Measurements from ENCODE around the gene MED13L.
"Not testable (repeated sequence)": the region's sequence is repeated elsewhere in the genome, so short reads cannot be mapped to it uniquely, and the experiment has no call there.

MED13L gene

DNA sequence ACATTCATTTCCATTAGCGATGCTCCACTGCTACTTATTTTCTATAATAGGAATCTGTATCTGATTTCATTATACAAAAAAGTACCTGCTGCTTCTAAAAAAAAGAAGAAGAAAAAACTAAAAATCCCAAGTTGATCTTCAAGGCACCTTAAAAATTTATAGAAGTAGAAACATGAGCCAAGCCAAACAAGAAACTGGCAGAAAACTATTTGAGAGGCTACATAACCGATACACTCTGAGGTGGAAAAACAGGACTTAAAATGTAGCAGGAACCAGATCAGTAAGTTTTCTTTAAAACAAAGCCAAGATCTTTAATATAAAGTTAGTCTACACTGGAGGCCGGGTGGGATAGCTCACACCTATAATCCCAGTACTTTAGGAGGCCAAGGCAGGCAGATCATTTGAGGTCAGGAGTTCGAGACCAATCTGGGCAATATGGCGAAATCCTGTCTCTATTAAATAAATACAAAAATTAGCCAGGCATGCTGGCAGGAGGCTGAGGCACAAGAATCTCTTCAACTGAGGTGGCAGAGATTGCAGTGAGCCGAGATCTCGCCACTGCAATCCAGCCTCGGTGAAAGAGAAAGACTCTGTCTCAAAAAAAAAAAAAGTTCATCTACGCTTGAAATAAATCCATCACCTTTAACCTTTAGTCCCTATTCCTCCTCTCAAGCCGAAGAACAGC lies 278.6 kb downstream of the MED13L start:
- DNase-seq: no peak

DNA sequence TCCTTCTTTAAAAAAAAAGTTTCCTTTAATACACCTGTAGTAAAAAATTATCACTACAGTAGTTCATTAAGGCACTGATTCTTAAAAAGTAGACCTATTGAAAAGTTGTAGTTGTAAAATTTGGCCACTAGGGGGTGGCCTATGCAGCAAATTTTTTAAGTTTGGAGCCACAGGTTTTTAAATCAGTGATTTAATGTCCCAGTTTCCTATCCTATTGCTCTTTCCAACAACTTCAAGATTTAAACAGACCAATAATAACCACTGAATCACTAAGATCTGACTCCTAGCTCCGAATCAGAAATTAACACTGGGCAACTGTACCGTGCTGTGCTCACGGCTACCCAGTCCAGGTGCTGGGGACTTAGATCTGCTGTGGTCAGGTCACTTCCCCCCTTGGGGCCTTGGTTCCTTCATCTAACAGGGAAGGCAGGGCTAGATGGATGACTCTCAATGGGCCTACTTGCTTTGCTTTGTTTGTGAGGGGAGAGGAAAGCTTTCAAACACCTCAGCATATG lies 279.3 kb downstream of the MED13L start:
- peak in 1 of 2 experiments; percentile 35 for DNase-seq

DNA sequence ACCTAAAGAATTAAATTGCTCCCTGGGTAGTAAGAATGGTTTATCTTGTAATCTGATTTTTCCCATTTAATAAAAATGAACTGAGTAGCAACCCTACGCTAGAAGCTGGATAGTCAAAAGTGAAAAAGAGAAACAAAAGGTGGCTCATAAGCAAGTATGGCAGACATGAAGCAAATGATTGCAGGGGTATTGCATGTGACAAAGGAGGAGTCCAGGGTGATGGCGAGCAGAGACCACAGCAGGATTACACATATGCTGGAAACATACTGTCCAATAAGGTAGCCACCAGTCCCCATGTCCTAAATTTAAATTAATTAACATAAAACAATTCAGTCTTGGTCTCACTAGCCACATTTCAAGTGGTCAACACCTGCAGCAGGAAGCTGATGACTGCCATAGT lies 283.8 kb downstream of the MED13L start:
- DNase-seq: no peak

DNA sequence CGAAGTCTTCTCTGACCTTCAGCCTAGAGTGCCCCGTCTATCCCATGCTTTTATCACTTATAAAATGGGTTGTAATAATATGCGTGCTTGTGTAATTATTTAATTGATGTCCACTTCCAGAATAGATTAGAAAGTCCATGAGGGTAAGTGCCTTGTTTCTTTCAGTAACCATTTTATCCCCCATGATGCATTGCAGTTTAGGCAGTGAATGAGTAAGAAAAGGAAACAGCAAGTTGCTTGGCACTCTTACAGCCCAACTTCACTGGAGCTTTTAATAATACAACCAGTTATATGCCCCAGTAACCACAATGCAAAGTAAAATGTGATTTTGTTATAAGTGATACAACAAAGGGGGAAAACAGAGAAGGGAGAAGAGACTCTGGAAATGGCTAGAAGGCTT lies 287.3 kb downstream of the MED13L start:
- DNase-seq: no peak

DNA sequence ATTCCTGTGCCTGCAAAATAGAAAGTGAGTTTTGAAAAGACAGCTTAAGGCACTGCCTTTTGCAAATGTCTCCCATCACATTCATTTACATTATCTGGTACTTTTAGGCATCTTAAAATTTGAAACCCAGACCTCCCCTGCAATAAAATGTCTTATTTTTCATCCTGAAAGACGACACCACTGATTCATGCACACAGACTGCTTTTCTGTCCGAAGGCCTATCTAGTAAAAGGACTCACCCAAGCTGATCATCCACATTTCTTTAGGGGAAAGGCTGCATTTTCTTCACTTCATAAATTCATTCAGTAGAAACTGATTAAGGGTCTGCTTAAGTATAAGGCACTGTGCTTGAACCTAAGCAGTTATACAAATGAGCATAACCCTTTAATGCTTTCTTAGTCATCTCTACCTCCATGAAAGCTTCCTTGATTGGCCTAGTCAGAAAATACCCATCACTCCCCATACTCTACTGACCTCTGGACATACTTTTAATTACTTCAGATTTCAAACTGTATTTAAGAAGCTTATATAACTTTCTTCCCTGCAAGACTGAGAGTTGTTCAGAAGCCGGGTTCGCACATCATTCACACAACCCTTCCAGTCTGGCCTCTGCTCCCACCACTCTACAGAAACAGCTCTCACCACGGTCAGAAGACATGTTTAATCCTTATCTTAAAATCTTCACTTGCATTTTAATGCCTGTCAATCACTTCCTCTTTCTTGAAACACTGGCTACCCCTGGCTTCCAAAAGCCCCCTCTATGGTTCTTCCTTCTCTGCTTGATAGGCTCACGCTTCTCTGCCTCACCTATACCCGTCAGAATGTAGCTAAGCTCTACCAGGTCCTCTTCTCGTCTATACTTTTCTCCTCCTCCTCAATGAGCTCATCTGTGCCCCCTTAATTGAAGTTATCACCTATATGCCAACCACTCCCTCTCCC lies 288.6 kb downstream of the MED13L start:
- DNase-seq: no peak

DNA sequence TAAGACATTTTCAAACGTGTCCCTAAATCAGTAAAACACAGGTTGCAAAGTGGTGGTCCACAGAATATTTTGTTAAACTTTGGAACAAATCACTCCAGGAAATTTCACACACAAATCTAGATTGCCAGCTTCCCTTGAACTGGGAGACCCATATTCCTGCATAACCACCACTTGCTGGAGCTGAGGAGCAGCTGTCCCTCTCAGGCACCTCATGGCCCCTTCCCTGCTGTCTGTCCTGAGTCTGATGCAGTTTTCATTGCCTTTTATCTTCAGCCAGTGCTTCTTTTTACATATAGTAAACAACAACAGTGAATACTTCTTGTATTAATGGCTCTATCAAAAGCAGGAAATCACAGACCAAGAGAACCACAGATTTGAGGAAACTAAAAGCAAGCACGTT lies 289.3 kb downstream of the MED13L start:
- DNase-seq: no peak

DNA sequence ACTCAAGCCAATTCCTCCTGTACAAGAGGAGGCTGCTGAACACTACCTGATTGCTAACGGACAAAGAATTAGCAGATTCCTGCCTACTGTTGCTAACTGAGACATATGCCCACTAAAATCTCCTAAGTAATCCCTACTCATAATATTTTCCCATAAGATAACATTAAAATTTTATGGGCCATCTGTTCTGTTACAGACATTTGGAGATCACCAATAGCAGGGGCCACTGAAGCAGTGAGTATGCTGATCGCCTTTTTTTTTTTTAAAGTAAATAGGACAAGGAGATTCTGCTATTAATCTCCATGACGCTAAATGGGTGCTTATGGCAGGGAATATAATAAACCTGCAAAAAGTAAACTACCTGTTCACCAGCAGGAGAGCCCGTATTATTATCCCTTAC lies 292.9 kb downstream of the MED13L start:
- no peak for DNase-seq

DNA sequence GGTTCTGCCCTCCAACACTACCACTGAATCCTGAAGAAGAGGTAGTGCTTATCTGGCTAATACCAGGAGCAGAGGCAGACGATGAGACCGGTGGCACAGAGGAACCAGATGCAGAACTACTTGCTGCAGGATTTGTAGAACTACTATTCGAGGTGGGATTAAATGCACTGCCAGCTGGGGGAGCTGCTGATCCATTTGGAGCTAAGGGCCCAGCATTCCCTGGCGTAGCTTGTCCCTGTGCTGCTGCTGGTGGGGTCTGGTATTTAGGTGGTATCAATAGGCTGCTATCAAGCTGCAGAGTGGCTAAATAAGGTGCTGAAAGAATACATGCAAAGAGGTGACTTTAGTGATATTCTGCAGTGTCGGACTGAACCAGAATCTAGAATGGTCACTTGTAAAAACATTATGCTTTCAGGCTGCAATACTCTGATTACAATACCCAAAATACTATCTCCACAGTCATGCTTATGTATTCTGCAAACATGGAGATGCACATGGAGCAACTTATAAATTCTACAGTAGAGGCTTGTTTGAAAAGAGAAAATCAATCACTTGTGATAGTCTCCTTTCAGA lies 294.2 kb downstream of the MED13L start:
- no peak for DNase-seq

DNA sequence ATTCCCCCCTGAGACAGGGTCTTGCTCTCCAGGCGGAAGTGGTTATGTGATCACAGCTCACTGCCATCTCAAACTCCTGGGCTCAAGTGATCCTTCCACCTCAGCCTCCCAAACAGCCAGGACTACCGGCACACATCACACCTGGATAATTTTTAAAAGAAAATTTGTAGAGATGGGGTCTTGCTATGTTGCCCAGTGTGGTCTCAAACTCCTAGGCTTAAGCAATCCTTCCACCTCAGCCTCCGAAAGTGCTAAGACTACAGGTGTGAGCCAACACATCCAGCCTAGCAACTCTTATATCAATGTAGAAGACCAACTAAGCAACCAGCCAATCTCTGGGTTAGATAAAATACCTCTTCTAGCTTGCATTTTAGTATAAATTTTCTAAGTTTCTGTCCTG lies 297.2 kb downstream of the MED13L start:
- DNase-seq: no peak

DNA sequence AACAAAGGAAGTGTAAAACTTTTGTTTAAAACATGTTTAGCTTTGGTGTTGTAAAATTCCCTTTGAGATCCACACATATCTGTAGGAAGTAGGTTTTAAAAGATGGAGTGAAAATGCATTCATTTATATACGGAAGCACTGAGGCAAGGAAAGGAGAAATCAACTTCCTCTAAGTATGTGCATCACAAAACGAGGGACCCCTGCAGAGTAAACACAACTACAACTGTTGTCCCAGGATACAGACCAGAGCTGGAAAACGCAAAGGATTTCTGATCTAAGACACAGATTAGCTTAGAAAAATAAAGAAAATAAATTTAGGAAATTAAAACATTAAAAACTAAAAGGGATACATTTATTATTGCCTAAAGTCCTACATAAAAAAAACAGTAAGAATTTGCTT lies 297.6 kb downstream of the MED13L start:
- no peak for DNase-seq

DNA sequence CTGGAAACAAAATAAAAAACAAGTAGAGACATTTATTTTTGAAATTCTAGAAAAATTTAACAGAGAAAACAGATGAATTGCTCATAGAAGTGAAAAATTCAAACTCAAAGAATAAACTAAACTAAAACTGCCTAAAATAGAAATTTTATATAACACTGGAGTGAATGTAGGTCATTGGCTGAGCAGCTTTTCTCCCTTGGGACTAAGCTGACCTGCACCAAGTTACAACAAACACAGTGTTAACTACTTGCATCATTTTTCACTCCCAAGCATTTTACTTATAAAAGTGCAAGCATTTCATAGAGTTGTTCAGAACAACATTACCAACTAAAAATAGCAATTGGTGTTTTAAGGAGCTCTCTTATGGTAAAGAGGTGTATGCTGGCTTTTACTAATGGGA lies 298.1 kb downstream of the MED13L start:
- no peak for DNase-seq

DNA sequence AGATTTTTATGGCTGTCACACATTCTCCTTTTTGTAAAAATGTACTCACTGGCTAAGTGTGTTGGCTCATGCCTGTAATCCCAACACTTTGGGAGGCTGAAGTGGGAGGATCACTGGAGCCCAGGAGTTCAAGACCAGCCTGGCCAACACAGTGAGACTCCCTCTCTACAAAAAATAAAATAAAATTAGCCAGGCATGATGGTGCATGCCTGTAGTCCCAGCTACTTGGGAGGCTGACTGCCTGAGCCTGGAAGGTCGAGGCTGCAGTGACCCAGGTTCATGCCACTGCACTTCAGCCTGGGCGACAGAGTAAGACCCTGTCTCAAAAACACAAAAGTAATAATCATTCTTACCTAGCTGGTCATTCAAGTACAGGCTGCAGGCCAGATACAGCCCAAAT lies 300.7 kb downstream of the MED13L start:
- not testable (repeated sequence) for DNase-seq

DNA sequence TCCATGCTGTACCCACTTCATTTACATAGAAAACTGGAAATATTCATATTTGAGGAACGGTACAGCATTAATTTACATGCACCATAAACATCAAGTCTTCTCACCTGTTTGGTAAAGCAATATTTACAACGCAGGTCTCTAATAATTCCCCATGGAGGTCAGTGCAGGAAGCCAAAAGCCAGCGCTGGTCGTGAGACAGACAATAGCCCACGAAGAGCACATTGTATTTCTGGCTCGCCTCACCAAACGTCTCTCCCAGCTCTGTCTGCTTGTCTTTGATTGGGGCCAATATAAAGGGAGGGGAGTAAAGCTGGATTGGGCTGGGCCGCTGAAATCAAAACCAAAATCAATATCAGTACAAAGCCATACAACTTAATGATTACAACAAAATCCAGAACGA lies 302.1 kb downstream of the MED13L start:
- DNase-seq: no peak

DNA sequence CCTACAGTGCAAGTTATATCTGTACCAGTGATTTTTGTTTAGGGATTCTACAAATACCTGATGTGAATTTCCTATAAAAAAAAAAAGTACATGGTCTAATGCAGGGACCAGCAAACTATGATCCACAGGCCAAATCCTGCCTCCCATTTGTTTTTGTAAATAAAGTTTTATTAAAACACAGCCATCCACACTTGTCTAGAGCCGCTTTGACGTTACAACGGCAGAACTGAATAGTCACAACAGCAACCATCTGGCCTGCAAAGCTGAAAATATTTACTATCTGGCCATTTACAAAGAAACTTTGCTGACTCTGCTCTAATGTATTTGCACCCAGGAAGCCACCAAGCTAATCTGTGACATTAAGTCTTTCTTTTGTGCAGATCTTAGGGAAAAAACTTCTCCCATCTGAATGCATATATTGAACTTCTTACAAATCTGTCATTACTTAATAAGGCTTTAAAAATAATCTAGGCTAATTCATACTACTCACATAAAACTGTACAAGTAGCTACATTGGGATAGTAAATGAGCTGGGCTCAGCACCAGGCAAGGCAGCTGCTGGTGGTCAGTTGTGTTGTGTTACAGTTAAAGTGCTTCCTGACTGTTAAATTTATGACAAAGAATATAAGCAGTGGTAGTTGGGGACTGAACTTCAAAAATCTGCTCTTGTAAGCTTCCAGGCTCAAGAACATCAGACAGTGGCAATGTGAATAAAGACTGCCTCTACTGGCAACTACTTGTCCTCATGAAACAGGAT lies 303.3 kb downstream of the MED13L start:
- no peak for DNase-seq

DNA sequence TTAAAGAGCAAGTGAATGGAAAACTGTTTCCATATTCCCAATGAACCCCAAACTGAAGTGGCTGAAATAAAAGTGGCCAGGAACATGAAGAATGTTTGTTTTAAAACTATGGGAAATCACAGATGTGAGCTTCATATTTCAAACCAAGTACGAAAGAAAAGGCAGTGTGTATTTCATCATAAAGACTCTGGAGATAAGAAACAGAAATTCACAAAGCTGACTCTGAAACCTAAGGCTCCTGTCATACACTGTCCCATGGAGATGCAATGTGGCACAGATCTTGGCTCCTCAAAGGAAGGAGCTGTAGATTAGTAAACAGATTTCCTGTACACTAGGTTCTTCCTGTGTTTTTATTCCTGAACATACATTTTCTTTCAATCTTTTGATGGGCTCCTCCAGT lies 304.4 kb downstream of the MED13L start:
- DNase-seq: no peak

DNA sequence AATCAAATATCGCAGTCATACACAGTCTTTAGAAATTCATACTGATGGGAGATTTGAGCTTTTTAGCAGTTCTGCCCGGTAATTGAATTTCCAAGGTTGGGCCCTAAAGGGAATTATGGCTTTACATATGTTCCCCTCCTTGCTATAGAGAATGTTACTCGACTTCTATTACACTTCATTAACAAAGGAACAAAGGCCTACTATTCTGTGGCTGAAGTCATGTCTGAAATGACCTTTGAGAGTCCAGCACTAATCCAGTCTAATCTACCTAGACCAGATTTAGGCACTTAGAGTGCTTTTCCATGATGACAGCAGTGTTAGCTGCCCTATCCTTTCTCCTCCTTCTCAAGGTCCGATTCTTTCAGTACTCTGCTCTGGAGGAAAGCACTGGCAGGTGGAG lies 305.3 kb downstream of the MED13L start:
- no peak for DNase-seq

DNA sequence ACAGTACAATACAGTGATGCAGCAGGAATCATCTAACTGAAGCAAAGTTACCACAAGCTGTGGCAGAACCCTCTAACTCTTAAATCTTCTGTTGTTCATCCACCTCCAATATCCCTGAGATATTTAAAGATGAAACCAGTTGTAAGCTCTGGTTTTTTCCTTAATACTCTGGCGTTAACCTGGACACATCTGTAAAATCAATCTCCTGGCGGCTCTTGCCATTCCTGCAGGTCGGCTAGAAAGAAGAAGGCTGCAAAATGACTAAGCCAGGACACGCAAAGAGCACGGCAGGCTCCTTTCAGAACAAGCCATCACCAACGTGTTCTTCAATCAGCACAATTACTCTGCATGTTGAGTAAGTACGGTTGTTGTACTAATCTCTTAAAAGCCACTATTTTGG lies 309.3 kb downstream of the MED13L start:
- no peak for DNase-seq

DNA sequence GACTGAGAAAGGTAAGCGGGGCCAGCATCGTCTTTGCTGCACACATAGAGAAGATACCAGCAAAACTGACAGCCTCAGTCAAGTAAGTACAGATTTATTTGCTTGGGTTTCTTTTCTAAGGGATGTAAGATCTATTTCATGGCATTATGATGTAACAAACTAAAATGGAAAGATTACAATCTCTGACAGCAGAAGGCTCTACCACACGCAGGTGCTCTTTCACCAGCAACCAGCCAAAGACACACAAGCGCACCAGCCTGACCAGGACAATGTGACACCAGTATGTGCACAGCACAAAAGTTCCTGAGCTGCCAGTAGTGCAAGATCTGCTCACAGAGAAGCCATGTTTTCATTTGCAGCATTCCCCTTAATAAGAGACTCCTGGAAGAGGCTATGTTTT lies 311.1 kb downstream of the MED13L start:
- DNase-seq: no peak

DNA sequence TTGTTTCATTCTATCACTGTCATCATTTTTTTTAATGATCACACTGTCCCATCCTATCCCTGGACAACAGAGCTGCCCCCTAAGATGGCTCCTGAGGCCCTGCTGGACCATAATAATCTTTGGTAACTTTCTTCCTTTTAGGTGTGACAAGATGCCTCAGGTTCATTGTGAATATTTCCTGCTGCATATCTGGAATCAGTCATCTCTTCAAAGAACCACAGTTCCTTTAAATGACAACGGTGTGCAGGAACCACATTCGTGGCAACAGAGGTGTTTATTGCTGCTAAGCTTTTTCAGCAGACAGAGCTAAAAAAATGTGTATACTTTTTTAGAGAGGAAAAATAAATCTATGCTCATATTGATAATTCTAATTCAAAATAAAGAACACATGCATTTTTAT lies 312.9 kb downstream of the MED13L start:
- no peak for DNase-seq

DNA sequence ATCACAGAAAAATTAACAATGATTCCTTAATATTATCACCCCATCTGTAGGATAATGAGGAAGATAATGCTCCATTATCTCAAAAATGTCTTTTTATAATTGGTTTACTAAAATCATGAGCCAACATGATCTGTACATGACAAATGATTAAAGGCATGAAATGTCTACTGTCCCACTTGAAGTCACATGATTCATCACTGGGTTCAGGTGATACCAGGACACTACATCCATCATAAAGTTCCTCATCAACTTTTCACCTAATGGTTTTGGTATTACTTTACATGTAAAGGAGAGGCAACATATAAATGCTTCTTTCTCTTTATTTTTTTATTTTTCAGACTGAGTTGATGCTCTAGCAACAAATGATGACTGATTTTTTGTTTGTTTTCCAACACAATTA lies 313.3 kb downstream of the MED13L start:
- DNase-seq: no peak

DNA sequence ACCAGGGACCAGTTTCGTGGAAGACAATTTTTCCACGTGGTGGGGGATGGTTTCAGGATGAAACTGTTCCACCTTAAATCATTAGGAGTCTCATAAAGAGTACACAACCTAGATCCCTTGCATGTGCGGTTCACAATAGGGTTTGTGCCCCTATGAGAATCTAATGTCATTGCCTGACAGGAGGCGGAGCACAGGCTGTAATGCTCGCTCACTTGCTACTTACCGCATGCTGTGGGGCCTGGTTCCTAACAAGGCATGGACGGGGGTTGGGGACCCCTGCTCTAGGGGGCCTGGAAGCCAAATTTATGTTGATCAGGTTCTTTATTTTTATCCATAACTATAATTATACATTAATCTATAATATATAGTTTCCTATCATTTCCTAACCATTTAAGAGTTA lies 315.3 kb downstream of the MED13L start:
- DNase-seq: no peak

DNA sequence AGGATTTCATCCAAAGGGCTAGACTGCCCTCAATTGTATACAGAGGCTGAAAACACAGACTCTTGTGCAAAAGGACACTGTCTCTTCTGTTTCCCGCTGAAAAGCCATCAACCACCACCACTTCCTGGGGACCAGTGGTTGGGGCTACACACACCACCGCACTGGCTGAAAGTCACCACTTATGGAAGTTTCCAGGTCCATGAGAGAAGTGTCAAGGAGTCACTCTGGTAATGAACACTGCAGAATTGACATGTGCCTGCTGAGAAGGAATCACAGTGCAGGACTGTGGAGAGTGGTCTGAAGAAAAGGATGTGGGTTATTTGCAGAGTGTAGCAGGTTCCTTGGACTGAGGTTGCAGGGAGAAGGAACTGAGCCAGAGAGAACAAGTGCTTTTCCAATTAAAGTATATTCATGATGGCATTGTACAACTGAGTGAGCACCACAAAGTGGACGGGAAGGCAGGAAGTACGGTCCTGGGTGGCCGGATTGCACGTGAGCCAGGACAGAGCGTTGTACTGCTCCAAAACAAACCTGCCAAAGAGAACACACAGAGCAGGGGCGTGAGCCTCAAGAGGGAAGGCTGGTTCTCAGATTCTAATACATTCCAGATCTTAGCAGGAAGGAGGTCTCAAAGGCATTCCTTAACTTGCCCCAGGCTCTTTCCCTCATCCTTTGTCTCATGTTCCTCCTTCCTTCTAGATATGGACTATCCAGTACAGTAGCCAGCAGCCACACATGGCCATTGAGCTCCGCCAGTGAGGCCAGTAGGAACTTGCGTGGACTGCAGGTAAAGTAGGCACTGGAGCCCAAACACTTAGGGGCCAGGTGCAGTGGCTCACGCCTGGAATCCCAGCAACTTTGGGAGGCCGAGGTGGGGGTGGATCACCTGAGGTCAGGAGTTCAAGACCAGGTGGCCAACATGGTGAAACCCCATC lies 316.4 kb downstream of the MED13L start:
- no peak for DNase-seq

Data from SW 1271 (cell line).